ENCODE results near the gene TMEM92.

TMEM92 gene

GRCh38 chr17:50274142-50274896 is at the start of gene TMEM92:
TSS of gene TMEM92 (plus strand) at chr17:50274466. CDS start at chr17:50274502, 36 bp downstream.
- DNase-seq, result no peak

GRCh38 chr17:50225701-50226240 is 48.5 kb upstream of the TMEM92 start:
- no peak for DNase-seq

GRCh38 chr17:50234581-50234980 is 39.7 kb upstream of the TMEM92 start:
- DNase-seq, result no peak

DNA sequence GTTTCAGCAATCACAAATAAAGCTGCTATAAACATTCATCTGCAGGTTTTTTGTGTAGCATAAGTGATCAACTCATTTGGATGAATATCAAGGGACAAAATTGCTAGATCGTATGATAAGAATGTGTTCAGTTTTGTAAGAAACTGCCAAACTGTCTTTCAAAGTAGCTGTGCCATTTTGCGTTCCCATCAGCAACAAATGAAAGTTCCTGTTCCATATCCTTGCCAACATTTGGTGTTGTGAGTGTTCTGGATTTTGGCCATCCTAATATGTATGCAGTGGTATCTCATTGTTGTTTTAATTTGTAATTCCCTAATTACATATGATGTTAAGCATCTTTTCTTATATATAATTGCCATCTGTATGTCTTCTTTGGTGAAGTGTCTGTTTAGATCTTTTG is 36.4 kb upstream of the TMEM92 start:
- no peak for DNase-seq

GRCh38 chr17:50238601-50239280 is 35.5 kb upstream of the TMEM92 start:
- no peak for DNase-seq

DNA sequence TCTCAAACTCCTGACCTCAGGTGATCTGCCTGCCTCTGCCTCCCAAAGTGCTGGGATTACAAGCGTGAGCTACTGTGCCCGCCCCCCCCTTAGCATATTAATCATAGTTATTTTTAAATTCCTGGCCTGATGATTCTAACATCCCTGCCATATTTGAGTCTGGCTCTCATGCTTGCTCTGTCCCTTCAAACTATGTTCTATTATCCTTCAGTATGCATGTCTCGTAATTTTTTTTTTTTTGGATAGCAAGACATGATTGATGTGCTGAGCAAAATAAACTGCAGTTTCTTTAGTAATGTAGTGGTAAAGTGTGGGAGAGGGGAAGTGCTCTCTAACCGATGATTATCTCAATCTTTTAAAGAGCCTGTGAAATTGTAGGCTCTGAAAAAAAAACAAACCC is 34.3 kb upstream of the TMEM92 start:
- no peak for DNase-seq

DNA sequence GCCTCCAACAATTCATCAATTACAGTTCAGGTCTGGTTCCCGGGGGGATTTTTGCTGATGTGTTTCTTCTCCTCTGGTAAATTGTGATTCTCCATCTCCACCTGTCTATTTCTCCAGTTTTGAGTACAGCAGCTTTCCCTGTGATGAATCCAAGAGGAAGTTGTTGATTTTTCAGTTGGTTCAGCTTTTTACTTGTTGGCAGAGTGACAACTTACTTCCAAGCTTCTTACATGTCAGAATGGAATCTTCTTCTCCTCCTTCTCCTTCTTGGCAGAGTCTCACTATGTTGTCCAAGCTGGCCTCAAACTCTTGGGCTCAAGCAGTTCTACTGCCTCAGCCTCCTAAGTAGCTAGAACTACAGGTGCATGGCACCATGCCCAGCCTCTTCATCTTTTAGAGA is 33.4 kb upstream of the TMEM92 start:
- no peak for DNase-seq

DNA sequence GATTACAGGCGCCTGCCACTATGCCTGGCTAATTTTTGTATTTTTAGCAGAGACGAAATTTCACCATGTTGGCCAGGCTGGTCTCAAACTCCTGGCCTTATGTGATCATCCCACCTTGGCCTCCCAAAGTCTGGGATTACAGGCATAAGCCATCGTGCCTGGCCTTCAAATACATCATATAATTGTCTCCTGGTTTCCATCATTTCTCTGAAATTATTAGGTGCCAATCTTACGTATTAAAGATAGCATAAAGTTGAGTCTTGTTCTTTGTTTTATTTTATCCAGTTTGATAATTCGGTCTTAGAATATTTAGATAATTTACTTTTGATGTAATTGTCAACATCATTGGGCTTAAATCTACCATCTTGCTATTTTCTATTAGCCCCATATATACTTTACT is 32.8 kb upstream of the TMEM92 start:
- no peak for DNase-seq

- no peak for DNase-seq
These were observed 29.5 kb upstream of the TMEM92 start for GRCh38 chr17:50244771-50245170.

DNA sequence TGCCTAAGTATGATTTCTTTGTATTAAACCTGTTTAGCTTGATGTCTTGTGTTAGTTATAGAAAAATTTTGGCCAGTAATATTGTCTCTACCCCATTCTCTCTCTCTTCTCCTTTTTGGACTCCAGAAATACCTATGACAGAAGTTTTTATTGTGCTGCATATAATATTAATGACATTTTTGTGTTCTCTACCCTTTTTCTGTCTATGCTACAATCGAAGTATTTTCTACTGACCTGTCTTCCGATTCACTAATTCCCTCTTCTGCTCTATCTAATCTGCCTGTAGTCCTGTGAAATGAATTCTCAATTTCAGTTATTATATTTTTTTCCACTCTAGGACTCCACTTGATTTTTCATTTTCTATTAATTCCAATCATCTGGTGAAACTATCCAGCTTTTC is 26.0 kb upstream of the TMEM92 start:
- DNase-seq, result no peak

DNA sequence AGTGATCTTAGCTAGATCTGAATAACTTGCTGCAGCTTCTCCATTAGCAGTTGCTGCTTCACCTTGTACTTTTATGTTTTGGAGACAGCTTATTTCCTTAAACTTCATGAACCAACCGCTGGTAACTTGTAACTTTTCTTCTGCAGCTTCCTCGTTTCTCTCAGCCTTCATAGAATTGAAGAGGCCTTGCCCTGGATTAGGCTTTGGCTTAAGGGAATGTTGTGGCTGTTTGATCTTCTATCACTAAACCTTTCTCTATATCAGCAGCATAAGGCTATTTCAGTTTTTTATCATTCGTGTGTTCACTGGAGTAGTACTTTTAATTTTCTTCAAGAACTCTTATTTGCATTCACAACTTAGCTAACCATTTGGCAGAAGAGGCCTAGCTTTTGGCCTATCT is 21.5 kb upstream of the TMEM92 start:
- DNase-seq, result no peak

- DNase-seq, result no peak
These were observed 18.3 kb upstream of the TMEM92 start for GRCh38 chr17:50255766-50256635.

GRCh38 chr17:50256826-50257618 is 17.2 kb upstream of the TMEM92 start:
- no peak for DNase-seq

GRCh38 chr17:50257676-50258224 is 16.5 kb upstream of the TMEM92 start:
- no peak for DNase-seq

DNA sequence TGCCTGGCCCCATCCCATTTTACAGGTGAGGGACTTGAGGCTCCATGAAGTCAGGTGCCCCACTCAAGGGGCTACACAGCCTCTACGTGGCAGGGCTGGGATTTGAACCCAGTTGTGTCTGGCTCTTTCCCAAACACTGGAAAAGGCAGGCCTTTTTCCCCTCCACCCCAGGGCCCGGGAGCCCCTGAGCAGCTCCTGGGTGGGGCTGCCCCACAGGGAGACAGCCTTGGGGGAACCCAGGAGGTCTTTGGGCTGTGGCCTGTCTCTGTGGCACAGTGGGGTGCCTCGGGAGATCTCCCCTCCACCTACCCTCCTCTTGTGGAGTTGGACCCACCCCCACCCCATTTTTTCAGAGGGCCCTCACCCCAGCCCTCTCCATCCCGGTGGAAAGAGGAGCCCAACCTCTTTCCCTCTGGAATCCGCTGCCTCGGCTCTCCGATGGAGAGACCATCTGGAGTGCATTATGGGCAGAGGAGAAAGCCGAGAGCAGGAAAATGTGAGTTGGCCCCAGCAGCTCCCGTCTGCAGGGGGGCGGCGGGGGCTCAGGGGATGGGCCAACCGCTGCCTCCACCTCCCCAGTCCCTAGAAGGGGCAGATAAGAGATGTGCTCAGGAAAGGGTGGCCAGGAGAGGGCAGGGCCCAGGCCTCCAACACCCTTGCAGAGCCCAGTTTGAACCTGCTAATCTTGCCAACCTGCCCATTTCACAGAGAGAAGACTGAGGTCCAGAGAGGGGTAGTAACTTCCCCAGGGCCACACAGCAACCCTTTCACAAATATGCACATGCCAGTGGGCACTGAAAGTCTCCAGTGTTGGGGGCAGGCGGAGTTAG is 15.4 kb upstream of the TMEM92 start:
- DNase-seq, result peak; percentile 14

DNA sequence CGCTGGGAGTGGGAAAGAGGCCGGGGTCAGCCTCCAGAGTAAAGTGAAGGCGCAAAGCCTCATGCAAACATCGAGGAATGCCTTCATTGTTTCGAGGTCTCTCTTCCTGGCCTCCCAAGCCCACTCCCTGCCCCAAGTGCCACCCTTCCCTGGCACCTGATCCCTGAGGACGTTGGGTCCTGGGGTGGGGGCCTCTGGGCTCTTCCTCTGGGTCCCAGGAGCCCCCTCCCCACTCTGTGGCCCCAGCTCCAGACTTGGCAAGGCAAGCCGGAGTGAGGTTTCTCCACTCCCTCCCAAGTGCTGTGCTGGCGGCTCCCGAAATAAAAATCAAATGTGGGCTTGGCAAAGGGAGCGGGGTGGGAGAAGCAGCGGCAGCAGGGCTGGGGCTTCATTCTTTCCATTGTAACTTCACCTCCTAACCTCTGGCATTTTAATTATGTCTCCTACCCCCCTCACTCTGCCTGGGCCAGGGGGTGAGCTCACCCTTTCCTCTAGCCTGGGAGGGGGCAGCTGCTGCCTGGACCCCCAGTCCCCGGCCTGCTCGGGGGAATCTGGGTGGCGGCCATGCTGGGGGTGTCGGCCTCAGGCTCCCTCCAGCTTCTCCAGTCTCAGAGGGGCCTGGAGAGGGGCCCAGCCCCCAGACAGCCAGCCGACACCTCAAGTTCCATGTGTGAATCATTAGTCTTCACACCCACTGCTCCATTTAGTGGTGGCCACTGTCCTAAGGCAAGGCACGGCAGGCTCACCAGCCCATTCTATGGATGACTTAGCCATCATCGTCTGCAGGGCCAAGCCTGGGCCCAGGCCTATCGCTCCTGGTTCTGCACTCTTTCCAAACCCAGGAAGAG is 14.6 kb upstream of the TMEM92 start:
- no peak for DNase-seq

DNA sequence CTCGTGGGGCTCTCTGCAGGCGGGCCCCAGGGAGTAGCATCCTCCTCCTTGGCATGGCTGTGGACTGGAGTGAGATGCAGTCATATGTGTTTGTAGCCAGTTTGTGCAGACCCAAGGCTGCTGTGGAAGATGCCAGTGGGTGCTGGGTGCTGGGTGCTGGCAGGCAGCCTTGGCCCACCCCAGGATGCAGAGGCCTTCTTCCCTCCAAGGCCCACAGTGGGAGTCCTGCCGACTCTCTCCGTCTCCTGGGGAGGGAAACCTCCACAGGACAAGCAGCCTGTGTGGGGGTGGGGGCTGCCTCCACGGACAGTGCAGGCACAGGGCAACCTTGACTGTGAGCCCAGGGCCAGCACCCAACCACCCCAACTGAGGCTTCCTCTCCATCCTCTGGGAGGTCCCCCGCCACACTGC is 13.8 kb upstream of the TMEM92 start:
- no peak for DNase-seq

DNA sequence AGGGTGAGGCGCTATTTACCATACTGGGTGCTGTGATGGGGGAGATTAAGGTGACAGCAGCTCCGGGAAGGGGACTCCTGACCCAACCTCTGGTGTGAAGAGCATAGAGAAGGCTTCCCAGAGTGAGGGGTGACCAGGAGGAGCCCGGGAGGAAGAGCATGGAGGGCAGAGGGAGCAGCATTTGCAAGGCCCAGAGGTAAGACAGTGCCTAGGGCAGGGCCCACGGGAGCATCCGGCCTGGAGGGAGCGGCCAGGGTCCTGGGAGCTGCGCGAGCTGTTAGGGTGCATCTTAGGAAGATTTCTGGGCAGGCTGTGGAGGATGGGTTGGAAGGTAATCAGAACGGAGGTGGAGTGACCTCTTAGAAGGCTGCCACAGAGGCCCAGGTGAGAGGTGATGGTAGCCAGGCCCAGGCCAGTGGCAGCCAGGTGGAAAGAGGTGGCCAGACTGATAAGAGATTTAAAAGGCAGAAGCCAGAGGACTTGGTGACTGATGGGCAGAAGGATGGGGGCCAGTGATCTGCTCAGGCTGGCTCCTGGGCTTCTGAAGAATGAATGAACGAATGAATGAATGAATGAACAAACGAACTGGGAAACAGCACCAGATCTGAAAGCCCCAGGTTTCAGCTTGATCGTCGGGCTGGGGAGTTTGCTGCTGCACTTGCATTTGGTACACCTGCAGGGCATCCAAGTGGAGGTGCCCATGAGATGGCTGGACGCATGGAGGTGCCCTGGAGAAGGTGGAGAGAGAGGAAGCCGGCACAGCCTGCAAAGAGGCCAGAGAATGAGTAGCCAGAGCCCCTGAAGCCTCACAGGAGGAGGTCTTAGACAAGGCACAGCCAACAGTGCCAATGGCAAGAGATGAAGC is 13.0 kb upstream of the TMEM92 start:
- DNase-seq, result no peak

Measured in NCI-H1694 treated with DMSO at 0.1 percent for 48 hours (cell line).